ENCODE results near the gene COX20.

The COX20 gene

GRCh38 chr1:244846653-244847052 is 11.2 kb downstream of the COX20 start:
- H3K27ac ChIP-seq: peak overlapping the region; percentile 100; the same call in 1 of the 2 replicates
- no peak for TF ChIP-seq CTCF (conservative IDR thresholded peaks at IDR 0.05)

- no peak for TF ChIP-seq CTCF (conservative IDR thresholded peaks at IDR 0.05)
- no peak overlapping the region; the same call in 1 of the 2 replicates for H3K27ac ChIP-seq
Measured at GRCh38 chr1:244849189-244849866, 13.9 kb downstream of the COX20 start.

- no peak overlapping the region; the same call in 1 of the 2 replicates for H3K27ac ChIP-seq
- no peak for TF ChIP-seq CTCF (conservative IDR thresholded peaks at IDR 0.05)
Measured at GRCh38 chr1:244850099-244850852, 14.8 kb downstream of the COX20 start.

GRCh38 chr1:244850896-244851295 is 15.4 kb downstream of the COX20 start:
- TF ChIP-seq CTCF (conservative IDR thresholded peaks at IDR 0.05): no peak
- no peak overlapping the region for H3K27ac ChIP-seq

- no peak for TF ChIP-seq CTCF (conservative IDR thresholded peaks at IDR 0.05)
- no peak overlapping the region for H3K27ac ChIP-seq
Measured at GRCh38 chr1:244851546-244852231, 16.2 kb downstream of the COX20 start.

GRCh38 chr1:244852694-244853093 is 17.2 kb downstream of the COX20 start:
- no peak for TF ChIP-seq CTCF (conservative IDR thresholded peaks at IDR 0.05)
- H3K27ac ChIP-seq: no peak overlapping the region

- no peak for TF ChIP-seq CTCF (conservative IDR thresholded peaks at IDR 0.05)
- no peak overlapping the region for H3K27ac ChIP-seq
Measured at GRCh38 chr1:244854166-244854565, 18.7 kb downstream of the COX20 start.
